ENCODE measurements around the gene ZFP64.
"Not testable (repeated sequence)": the region's sequence is repeated elsewhere in the genome, so short reads cannot be mapped to it uniquely, and the experiment has no call there.

Gene ZFP64

GRCh38 chr20:52191132-52191915 is at the start of gene ZFP64:
TSS of gene ZFP64 (minus strand) at chr20:52191779. CDS start at chr20:52191636, 143 bp downstream.
- DNase-seq = peak; percentile 86

- DNase-seq = no peak
Observed at GRCh38 chr20:52240802-52241201, 49.2 kb upstream of the ZFP64 start.

GRCh38 chr20:52239102-52239501 is 47.5 kb upstream of the ZFP64 start:
- DNase-seq = no peak

- no peak for DNase-seq
Observed at GRCh38 chr20:52236292-52236691, 44.7 kb upstream of the ZFP64 start.

DNA sequence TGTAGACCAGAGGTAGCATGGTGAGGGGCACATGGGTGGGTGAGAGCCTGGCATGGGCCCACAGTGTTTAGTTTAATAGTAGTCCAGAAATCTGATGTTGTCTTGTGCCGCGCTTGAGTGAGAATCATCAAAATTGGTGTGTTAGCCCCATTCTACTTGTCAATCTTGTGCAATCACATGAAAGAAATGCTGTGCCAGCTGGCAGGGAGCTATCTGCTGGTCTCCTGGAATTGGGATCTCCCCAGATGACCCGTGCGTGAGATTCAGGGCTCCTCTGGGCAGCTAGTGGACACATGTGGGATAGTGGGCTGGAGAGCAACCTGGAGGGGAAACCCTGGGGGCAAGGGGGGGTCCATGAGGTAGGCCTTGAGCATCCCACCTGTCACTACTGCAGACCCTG is 43.5 kb upstream of the ZFP64 start:
- DNase-seq = no peak

GRCh38 chr20:52234302-52235045 is 42.9 kb upstream of the ZFP64 start:
- DNase-seq = no peak

GRCh38 chr20:52231230-52231746 is 39.7 kb upstream of the ZFP64 start:
- no peak for DNase-seq

DNA sequence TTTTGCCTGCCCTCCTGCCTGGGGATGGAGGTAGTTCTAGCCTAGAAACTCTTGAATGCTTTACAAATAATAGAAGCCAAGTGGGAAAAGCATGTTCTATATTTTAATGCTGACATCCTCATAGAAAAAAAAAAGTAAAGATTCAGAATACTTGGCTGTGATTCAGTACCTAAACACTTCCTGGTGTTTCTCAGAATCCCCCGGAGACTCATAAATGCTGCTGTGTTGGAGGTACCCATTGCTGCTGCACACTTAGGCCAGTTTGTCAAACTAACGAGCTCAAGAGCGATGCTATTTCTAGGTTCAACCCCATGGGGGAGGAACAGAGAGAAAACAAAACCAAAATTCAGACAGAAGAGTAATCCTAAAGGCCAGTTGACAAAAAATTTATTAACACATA is 38.8 kb upstream of the ZFP64 start:
- no peak for DNase-seq

GRCh38 chr20:52229346-52229745 is 37.8 kb upstream of the ZFP64 start:
- DNase-seq = not testable (repeated sequence)

DNA sequence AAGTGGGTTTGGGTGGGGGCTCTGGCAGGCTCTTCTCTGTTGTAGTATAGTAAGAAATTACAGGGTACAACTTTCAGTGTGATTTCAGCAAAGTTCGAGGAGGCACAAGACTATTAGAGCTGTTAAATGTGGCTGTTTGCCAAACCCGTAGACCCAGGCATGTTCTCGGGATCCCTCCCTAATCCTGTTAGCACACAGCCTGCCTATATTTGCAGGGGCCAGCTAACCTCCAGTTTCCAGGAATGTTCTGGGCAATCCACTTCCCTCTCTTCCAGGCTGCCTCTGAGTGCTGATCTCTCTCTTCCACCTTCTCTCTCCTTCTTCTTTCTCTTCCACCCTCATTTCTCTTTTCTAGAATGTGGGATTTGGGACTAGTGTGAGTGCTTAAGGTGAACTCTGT is 34.8 kb upstream of the ZFP64 start:
- no peak for DNase-seq

GRCh38 chr20:52224920-52225319 is 33.3 kb upstream of the ZFP64 start:
- no peak for DNase-seq

DNA sequence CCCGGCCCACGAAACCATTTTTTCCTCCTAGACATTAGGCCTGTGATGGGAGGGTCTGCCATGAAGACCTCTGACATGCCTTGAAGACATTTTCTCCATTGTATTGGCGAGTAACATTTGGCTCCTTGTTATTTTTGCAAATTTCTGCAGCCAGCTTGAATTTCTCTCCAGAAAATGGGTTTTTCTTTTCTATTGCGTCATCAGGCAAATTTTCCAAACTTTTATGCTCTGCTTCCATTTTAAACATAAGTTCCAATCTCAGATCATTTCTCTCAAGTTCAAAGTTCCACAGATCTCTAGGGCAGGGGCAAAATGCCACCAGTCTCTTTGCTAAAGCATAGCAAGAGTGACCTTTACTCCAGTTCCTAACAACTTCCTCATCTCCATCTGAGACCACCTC is 29.8 kb upstream of the ZFP64 start:
- not testable (repeated sequence) for DNase-seq

DNA sequence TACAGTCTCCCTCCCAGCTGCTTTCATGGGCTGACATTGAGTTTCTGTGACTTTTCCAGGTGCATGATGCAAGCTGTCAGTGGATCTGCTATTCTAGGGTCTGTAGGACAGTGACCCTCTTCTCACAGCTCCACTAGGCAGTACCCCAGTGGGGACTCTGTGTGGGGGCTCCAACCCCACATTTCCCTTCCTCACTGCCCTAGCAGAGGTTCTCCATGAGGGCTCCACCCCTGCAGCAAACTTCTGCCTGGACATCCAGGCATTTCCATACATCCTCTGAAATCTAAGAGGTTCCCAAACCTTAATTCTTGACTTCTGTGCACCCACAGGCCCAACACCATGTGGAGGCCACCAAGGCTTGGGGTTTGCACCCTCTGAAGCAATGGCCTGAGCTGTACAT is 29.3 kb upstream of the ZFP64 start:
- not testable (repeated sequence) for DNase-seq

- DNase-seq = no peak
Observed at GRCh38 chr20:52219441-52219840, 27.9 kb upstream of the ZFP64 start.

GRCh38 chr20:52217689-52218395 is 26.3 kb upstream of the ZFP64 start:
- no peak for DNase-seq

DNA sequence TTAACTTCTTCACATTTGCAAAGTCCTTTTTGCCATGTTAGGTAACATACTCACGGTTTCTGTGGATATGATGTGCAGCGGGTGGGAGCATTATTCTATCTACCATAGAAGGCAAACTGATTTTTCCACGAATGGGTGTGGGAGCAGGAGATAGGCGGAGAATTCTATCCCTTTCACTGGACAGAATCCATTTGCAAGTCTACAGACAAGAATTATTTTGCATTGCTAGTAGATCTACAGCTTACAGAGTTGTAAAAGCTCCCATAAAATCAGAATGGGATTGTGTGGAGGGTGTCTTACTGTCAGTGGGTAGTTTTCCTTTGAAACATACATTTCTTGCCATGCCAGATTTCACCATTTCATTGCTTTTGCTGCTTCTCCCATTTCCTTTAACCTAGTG is 22.4 kb upstream of the ZFP64 start:
- no peak for DNase-seq

DNA sequence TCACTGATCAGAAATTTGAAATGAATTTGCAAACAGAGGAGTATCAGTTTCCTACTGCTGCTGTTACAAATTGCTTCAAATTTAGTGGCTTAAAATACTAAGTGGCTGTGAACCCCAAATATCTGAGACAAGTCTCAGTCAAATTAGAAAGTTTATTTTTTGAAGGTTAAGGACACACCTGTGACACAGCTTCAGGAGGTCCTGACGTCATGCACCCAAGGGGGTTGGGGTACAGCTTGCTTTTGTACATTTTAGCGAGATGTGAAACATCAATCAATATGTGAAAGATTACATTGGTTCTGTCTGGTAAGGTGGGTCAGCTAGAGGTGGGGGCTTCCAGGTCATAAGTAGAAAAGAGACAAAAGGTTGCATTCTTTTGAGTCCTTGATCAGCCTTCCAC is 21.4 kb upstream of the ZFP64 start:
- no peak for DNase-seq

DNA sequence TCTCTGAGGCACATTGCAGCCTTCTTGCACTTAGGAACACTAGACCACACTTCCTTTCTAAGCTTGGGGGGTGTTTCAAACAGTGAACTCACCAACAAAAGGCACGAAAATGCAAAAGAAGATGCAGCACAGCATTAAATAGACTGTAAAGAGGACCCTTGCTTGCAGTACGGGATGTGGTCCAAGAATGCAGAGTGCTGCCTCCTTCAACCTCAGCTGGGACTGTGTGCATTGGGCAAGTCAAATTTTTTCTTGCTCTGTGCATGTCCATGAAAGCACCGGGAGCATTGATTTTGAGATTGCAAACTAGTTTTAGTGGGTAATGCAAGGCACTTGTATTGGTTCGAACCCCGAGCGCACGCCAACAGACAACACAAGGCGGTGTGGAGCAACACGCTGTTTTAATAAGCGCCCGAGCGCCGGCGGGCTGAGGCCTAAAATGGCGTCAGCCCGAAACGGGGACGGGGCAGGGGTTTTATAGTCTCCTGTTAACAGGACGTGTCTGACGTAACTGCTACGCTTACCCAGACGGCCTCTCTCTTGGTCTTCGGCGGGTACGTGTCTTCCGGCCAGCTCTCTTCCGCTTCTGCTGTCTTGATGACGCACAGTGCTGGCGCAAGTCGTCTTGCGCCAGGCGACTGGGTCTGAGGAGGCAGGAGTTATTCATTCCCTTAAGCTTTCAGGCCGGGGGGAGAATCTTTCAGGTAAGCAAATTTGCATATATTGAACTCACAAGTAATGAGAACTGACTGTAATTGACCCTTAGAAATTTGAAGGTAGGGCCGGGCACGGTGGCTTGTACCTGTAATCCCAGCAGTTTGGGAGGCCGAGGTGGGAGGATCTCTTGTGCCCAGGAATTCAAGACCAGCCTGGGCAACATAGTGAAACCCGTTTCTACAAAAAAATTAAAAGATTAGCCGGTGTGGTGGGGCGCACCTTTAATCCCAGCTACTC is 18.7 kb upstream of the ZFP64 start:
- no peak for DNase-seq

DNA sequence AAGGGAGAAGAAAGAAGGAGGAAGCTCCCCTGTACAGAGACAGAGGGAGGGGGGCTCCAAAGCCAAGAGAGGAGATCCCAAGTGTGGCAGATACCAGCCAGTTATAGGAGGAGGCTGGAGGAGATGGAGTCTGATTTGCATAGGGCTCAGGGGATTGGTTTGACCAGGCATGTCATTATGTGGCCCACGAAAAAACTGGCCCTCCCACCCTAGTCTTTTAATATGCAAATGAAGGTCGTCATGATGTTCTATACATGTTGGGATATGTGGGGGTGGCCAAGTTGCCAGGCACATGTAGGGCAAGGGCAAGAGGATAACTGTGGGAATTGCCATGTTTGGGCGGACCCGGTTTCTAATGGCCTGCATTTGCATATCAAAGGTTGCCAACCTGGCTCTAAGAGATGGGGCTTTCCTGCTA is 17.6 kb upstream of the ZFP64 start:
- no peak for DNase-seq

GRCh38 chr20:52207020-52207810 is 15.6 kb upstream of the ZFP64 start:
- no peak for DNase-seq

GRCh38 chr20:52204136-52204535 is 12.6 kb upstream of the ZFP64 start:
- DNase-seq = no peak

All from midbrain (tissue), 1 donor.